Fibroblast of villous mesenchyme (primary cell): ENCODE measurements around the gene NCOA3. TPM values are rescaled to one million over a fixed set of nuclear protein-coding genes. Genes with fewer than 3 reads are reported as not detected.
A peak's percentile ranks its signal among the peaks of the same experiment; 100 is the strongest.

Experiments
- DNase-seq: peaks from one replicate; pipeline ENCODE4 v3.0.0-alpha.2; 2010; ENCODE audit warnings: low read depth
- H3K4me3 ChIP-seq: 2 replicates; pipeline ENCODE4 v1.5.1; 2011; ENCODE audit warnings: low read depth, mild to moderate bottlenecking, low read length
- total RNA-seq: library from RNA; depleted of rRNA; stranded (reverse); fragments of >200 nt; gene quantifications from 2 replicates; pipeline ENCODE4 v1.2.3, GENCODE V29; 2012
- TF ChIP-seq, protein P1 (sequence below): IDR thresholded peaks from 2 replicates; pipeline ENCODE4 v1.5.1; 2012; ENCODE audit warnings: low read depth, mild to moderate bottlenecking, low read length; ENCODE audit not compliant: insufficient read depth

The NCOA3 gene
- total RNA-seq, 1 donor, result 63.0 TPM

DNA sequence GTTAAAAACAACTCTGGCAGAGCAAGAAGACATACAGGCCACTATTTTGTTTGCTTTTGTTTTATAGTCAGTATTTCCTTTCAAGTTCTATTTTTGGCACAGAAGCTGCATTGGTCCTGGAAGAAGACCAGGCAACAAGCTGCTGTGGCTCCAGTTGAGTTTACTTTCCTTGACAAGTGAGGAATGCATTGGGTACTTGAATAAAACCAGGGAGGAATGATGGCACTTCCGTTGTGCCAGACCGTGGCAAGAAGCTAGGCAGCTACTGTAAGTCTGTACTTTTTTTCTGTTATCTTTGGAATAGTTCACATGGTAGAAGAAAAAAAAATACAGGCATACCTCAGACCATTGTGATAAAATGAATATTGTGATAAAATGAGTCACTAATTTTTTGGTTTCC is 66.3 kb downstream of the NCOA3 start:
- H3K4me3 ChIP-seq, result no peak overlapping the region
- TF ChIP-seq, protein P1, sequence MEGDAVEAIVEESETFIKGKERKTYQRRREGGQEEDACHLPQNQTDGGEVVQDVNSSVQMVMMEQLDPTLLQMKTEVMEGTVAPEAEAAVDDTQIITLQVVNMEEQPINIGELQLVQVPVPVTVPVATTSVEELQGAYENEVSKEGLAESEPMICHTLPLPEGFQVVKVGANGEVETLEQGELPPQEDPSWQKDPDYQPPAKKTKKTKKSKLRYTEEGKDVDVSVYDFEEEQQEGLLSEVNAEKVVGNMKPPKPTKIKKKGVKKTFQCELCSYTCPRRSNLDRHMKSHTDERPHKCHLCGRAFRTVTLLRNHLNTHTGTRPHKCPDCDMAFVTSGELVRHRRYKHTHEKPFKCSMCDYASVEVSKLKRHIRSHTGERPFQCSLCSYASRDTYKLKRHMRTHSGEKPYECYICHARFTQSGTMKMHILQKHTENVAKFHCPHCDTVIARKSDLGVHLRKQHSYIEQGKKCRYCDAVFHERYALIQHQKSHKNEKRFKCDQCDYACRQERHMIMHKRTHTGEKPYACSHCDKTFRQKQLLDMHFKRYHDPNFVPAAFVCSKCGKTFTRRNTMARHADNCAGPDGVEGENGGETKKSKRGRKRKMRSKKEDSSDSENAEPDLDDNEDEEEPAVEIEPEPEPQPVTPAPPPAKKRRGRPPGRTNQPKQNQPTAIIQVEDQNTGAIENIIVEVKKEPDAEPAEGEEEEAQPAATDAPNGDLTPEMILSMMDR, result no peak
- peak; percentile 89 for DNase-seq

DNA sequence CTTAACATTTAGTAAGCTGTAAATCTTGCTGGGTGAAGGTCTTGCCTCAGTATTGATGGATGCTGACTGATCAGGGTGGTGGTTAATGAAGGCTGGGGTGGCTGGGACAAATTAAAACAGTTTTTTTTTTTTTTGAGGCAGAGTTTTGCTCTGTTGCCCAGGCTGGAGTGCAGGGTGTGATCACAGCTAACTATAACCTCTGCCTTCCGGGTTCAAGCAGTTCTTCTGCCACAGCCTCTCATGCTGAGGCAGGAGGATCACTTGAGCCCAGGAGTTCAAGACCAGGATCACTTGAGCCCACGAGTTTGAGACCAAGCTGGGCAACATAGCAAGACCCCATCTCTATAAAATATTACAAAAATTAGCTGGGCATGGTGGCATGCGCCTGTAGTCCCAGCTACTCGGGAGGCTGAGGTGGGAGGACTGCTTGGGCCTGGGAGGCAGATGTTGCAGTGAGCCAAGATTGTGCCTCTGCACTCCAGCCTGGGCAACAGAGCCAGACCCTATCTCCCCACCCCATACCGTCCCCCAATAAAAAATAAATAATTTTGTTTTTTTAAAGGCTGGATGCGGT is 67.2 kb downstream of the NCOA3 start:
- no peak for DNase-seq
- no peak overlapping the region for H3K4me3 ChIP-seq
- TF ChIP-seq, protein P1, result no peak

DNA sequence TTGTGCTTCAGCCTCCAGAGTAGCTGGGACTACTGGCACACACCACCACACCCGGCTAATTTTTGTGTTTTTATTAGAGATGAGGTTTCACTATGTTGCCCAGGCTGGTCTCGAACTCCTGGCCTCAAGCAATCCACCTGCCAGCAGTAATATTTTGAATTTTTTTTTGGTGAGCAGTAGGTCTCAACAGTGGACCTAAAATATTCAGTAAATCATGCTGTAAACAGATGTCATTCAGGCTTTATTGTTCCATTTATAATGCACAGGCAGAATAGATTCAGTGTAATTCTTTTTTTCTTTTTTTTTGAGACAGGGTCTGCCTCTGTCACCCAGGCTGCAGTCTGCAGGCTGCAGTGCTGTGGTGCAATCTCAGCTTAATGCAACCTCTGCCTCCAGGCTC is 69.7 kb downstream of the NCOA3 start:
- no peak for DNase-seq
- TF ChIP-seq, protein P1, result no peak
- no peak overlapping the region for H3K4me3 ChIP-seq

DNA sequence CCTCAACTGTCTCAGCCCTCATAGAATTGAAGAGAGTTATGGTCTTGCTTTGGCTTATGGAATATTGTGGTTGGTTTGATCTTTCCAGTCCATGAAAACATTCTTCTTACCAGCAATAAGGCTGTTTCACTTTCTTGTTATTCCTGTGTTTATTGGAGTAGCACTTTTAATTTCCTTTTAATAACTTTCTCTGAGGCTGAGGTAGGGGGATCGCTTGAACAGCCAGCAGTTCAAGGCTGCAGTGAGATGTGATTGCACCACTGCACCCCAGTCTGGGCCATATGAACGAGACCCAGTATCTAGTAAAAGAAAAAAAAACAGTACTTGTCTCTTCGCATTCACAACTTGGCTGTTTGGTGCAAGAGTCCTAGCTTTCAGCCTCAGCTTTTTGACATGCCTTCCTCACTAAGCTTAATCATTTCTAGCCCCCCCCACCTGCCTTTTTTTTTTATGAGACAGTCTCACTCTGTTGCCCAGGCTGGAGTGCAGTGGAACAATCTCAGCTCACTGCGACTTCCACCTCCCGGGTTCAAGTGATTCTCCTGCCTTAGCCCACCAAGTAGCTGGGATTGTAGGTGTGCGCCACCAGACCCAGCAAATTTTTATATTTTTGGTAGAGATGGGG is 70.5 kb downstream of the NCOA3 start:
- no peak for DNase-seq
- H3K4me3 ChIP-seq, result no peak overlapping the region
- TF ChIP-seq, protein P1, result no peak

DNA sequence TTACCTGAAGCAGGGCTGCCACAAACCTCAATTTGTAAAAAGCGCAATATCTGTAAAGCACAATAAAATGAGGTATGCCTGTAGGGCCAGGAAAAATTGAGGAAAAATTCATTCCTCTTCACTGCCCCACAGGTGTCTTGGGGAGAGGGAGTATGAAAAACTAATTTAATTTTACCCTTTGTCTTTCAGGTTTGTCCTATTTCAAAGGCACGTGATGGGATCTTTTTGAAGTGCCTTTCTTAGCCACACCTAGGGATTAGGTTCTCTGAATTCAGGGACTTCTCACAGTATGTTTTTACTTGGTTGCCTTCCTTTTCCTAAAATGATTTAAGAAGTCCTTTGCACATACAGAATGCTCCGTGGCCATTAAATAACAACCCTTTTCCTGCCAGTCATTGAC is 71.9 kb downstream of the NCOA3 start:
- DNase-seq, result no peak
- no peak overlapping the region for H3K4me3 ChIP-seq
- TF ChIP-seq, protein P1, result no peak

DNA sequence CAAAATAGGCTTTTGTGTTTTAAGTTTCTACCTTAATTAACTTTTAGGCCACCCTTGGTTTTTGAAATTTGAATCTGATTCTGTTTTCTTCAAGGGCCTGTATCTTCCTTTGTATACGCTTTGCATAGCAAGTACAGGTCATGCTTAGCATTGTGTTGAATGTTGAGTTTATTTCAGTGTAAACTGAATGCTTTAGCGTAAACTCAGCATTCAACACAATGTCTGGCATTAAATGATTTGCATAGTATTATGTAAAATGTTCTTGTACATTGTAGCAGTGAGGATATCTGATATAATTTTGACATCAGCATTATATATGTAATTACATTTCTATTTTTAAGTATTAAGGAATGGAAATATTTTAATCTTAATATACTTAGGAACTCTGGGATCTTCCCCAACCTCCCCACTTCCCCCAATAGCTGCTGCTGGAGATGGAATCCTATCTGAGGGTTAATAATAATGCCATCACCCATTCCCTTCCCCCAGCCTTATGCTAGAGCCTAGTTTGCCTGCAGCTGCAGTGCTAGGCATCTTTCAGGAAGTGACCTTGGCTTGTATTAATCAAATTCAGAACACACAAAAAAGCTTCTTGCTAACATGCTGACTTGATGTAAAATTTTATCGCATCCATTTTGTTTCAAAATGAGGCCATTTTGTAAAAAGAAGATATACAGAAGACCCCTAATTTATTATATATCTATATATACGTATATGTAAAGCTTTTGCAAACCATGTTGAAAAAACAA is 73.1 kb downstream of the NCOA3 start:
- TF ChIP-seq, protein P1, result no peak
- H3K4me3 ChIP-seq, result no peak overlapping the region
- no peak for DNase-seq
